ENCODE results near the gene TICRR. TPM values are rescaled to one million over a fixed set of nuclear protein-coding genes. Genes with fewer than 3 reads are reported as not detected.

Gene TICRR
- total and polyA plus RNA-seq, 2 of the 8 experiments (the other 6 are each of a cell fraction or from before 2014, with no cell fraction given) = 13.1 to 34.8 TPM

GRCh38 chr15:89566181-89566580 lies 9.1 kb upstream of the TICRR start:
- no peak for FAIRE-seq
- TF ChIP-seq HDAC6 (IDR thresholded peaks at IDR 0.05; ENCODE audit: low read depth, low read length) (no peak), HDAC2 (IDR thresholded peaks at IDR 0.05; ENCODE audit: borderline replicate concordance in 1 of 2, low read depth in 2 of 2, low read length in 2 of 2) (no peak), CHD1 (IDR thresholded peaks at IDR 0.05; ENCODE audit: low read depth, low read length) (no peak), KDM1A (IDR thresholded peaks at IDR 0.05; ENCODE audit: borderline replicate concordance, low read length) (no peak), TAF1 (IDR thresholded peaks at IDR 0.05; ENCODE audit: low read depth, low read length) (no peak), CBX8 (IDR thresholded peaks at IDR 0.05; ENCODE audit: borderline replicate concordance, low read depth, low read length) (no peak), SIRT6 (IDR thresholded peaks at IDR 0.05; ENCODE audit: low read length) (no peak), KDM4A (IDR thresholded peaks at IDR 0.05; ENCODE audit: low read depth, low read length, severe bottlenecking) (no peak), CHD2 (IDR thresholded peaks at IDR 0.05; ENCODE audit: low read length) (no peak), SUZ12 (IDR thresholded peaks at IDR 0.05; ENCODE audit: low read length) (no peak), USF2 (IDR thresholded peaks at IDR 0.05; ENCODE audit: low read length) (no peak), POLR2A (IDR thresholded peaks at IDR 0.05; ENCODE audit: control extremely low read depth in 1 of 2, low read depth in 2 of 2, low read length in 2 of 2) (no peak), BCL11A (IDR thresholded peaks at IDR 0.05; ENCODE audit: low read depth in 2 of 2, low read length in 2 of 2) (no peak), SRF (IDR thresholded peaks at IDR 0.05; ENCODE audit: low read depth, low read length) (no peak)

More at GRCh38 chr15:89566181-89566580, 9.1 kb upstream of the TICRR start:
- no peaks in the 10 kb centered on the region for H3K36me3 ChIP-seq (ENCODE audit: control insufficient read depth in 2 of 4, insufficient read depth in 4 of 4, low read length in 3 of 4)
- no peak overlapping the region for H2BK5ac ChIP-seq (ENCODE audit: low read depth, low read length)
- H2AK5ac ChIP-seq (ENCODE audit: low read depth, low read length) = no peak overlapping the region
- H4K8ac ChIP-seq (ENCODE audit: extremely low read depth, insufficient read depth, low read length) = no peak overlapping the region
- CTCF ChIA-PET (ENCODE audit: partially characterized antibody) = interaction anchor here (0.8 to 3.0 kb wide), 6 partner anchors 11 to 207 kb away, joined by 3 to 14 read pairs (median 4); no protein-coding TSS in a partner anchor
- no peaks in the 10 kb centered on the region for H3K27me3 ChIP-seq (replicated peaks in 1 of 4; ENCODE audit: control insufficient read depth in 3 of 4, extremely low read depth in 1 of 4, insufficient read depth in 3 of 4, low read length in 3 of 4)
- no peak overlapping the region for H3K9ac ChIP-seq (replicated peaks in 1 of 4; ENCODE audit: extremely low read depth in 1 of 4, low read depth in 3 of 4, low read length in 3 of 4)
- no peak overlapping the region for H3K4me2 ChIP-seq (ENCODE audit: insufficient read depth in 1 of 2, low read depth in 2 of 2, low read length in 2 of 2)
- no peaks in the 10 kb centered on the region for H3K79me2 ChIP-seq (ENCODE audit: control insufficient read depth in 1 of 2, insufficient read depth in 2 of 2, low read length in 2 of 2)
- no peak overlapping the region for H3K27ac ChIP-seq (ENCODE audit: low read depth, low read length)
- POLR2A ChIA-PET (ENCODE audit: partially characterized antibody) = interaction anchor here (1.1 to 1.8 kb wide), 2 partner anchors 8 to 9 kb away, joined by 4 to 7 read pairs; partner anchors contain the start of gene TICRR
- no peaks in the 10 kb centered on the region; a peak in 1 of 4 replicates for H3K9me3 ChIP-seq (ENCODE audit: insufficient read depth in 2 of 2, low read depth in 1 of 2, low read length in 1 of 2)
- no peak overlapping the region for H2BK15ac ChIP-seq (ENCODE audit: low read length)
- no peak overlapping the region for H3K23ac ChIP-seq (ENCODE audit: insufficient read length)
- H2BK120ac ChIP-seq (replicated peaks; ENCODE audit: low read depth, low read length) = no peak overlapping the region
- H4K91ac ChIP-seq (replicated peaks; ENCODE audit: insufficient read length, low read length) = no peak overlapping the region
- H3K79me1 ChIP-seq (ENCODE audit: low read depth, low read length) = no peaks in the 10 kb centered on the region
- no peak overlapping the region for H3K18ac ChIP-seq (ENCODE audit: extremely low read depth, low read length)
- no peak overlapping the region for H3K14ac ChIP-seq (ENCODE audit: insufficient read length)
- H2AFZ ChIP-seq (ENCODE audit: low read length) = peak overlapping the region; percentile 86; the same call in 1 of the 2 replicates
- no peak overlapping the region for H3K4me3 ChIP-seq (ENCODE audit: extremely low read depth in 1 of 4, insufficient read depth in 2 of 4, low read depth in 3 of 4, low read length in 4 of 4)
- DNase-seq (ENCODE audit: low read depth in 1 of 2, low spot score in 2 of 2) = no peak
- no peaks in the 10 kb centered on the region for H4K20me1 ChIP-seq (replicated peaks in 1 of 2; ENCODE audit: control insufficient read depth in 1 of 2, insufficient read depth in 2 of 2, low read length in 2 of 2)
- H3K23me2 ChIP-seq (ENCODE audit: low read depth, low read length) = no peaks in the 10 kb centered on the region
- 85% methylated on average over 7 of the region's 7 CpGs; no CpG with 5 or more reads in 1 of the 2 experiments for WGBS, 2 experiments (ENCODE audit: extremely low coverage in 1 of 2, insufficient coverage in 1 of 2, insufficient read length in 1 of 2, insufficient replicate concordance in 2 of 2, low coverage in 1 of 2, low lambda C conversion rate in 2 of 2, missing lambda C conversion rate in 1 of 2)
- H3K4me1 ChIP-seq (replicated peaks in 1 of 4; ENCODE audit: control insufficient read depth in 3 of 4, insufficient read depth in 4 of 4, low read length in 3 of 4) = no peaks in the 10 kb centered on the region; a peak in 1 of 7 replicates
- no peak overlapping the region for H3K4ac ChIP-seq (replicated peaks; ENCODE audit: insufficient read length, low read depth, low read length)
- H4K5ac ChIP-seq (ENCODE audit: insufficient read length, low read depth, low read length) = no peak overlapping the region
- no peak overlapping the region for H3K56ac ChIP-seq (replicated peaks; ENCODE audit: insufficient read length, low read depth, low read length)
- no peak overlapping the region for H2BK20ac ChIP-seq (ENCODE audit: low read length)
- no peak overlapping the region for H2BK12ac ChIP-seq (ENCODE audit: low read depth, low read length)
